Endothelial cell of umbilical vein (primary cell): ENCODE results near the gene ITPR2. TPM values are rescaled to one million over a fixed set of nuclear protein-coding genes. Genes with fewer than 3 reads are reported as not detected.
A peak's percentile ranks its signal among the peaks of the same experiment; 100 is the strongest.

ENCODE experiments used
- BruUV-seq: library from RNA; stranded (reverse); fragments of 400-500 nt; replicated peaks from 2 replicates; lab custom pipeline; 2021; lab: Mats Ljungman, UMichigan
- CTCF ChIA-PET: fragments of 300-600, 350-600 bp; sonication (Branson Sonifier 250); formaldehyde crosslinking; loops from one replicate; lab custom pipeline; 2021; ENCODE audit warnings: antibody characterized with exemption, inconsistent platforms; lab: Charles Lee
- POLR2A ChIA-PET: fragments of 300-600, 350-600 bp; sonication (Branson Sonifier 250); formaldehyde crosslinking; loops from one replicate; lab custom pipeline; 2021; ENCODE audit warnings: antibody characterized with exemption, inconsistent platforms; lab: Charles Lee
- DNase-seq: peaks from one replicate; pipeline ENCODE4 v3.0.0-alpha.2; 2011; ENCODE audit warnings: low read depth, low spot score
- FAIRE-seq: peaks from 2 replicates; lab custom pipeline; 2011; peaks lifted over from hg19 to GRCh38; lab: Jason Lieb, UNC
- H2AFZ ChIP-seq: 2 replicates; pipeline ENCODE4 v1.6.0; 2012; ENCODE audit warnings: low read depth, low read length, control low read depth, inconsistent platforms
- H3K27ac ChIP-seq: 2 replicates; pipeline ENCODE4 v1.5.1; 2011; ENCODE audit warnings: low read depth, mild to moderate bottlenecking, control low read depth, low read length, moderate library complexity; ENCODE audit not compliant: insufficient read depth
- H3K27me3 ChIP-seq, 2 experiments: 2 replicates each; pipeline versions ENCODE4 v1.6.0 to v1.6.1; 2011; ENCODE audit warnings: low read length in 2 of 2, mixed read lengths in 1 of 2; ENCODE audit not compliant: control insufficient read depth in 2 of 2, insufficient read depth in 2 of 2
- H3K36me3 ChIP-seq, 2 experiments: 2 replicates in 1 of 2; 3 replicates in 1 of 2; pipeline ENCODE4 v1.5.1; 2011; ENCODE audit warnings: low read length in 2 of 2, mild to moderate bottlenecking in 1 of 2, moderate library complexity in 1 of 2; ENCODE audit not compliant: control insufficient read depth in 2 of 2, insufficient read depth in 2 of 2; ENCODE audit errors: extremely low read depth in 1 of 2
- H3K4me1 ChIP-seq: 3 replicates; pipeline ENCODE4 v1.5.1; 2011; ENCODE audit warnings: mild to moderate bottlenecking, low read length; ENCODE audit not compliant: control insufficient read depth, insufficient read depth; ENCODE audit errors: extremely low read depth
- H3K4me2 ChIP-seq: 2 replicates; pipeline ENCODE4 v1.6.1; 2011; ENCODE audit warnings: low read length, control low read depth, mixed read lengths; ENCODE audit not compliant: insufficient read depth
- H3K4me3 ChIP-seq, 3 experiments: fragments of 200-600 bp in 1 of 3; sonication (generic), shearing (Covaris generic) in 1 of 3; replicated peaks in 1 of 3; 2 replicates each; pipeline ENCODE4 v1.5.1; 2011 to 2016; ENCODE audit warnings: control low read depth in 3 of 3, low read length in 3 of 3, mild to moderate bottlenecking in 2 of 3, inconsistent platforms in 1 of 3, low read depth in 1 of 3, moderate library complexity in 1 of 3; ENCODE audit not compliant: insufficient read depth in 1 of 3
- H3K79me2 ChIP-seq: 2 replicates; pipeline ENCODE4 v1.6.0; 2012; ENCODE audit warnings: low read length, inconsistent platforms; ENCODE audit not compliant: control insufficient read depth, insufficient read depth
- H3K9ac ChIP-seq: replicated peaks from 2 replicates; pipeline ENCODE3; 2011; ENCODE audit warnings: low read length, control low read depth; ENCODE audit not compliant: insufficient read depth; ENCODE audit errors: extremely low read depth
- H3K9me1 ChIP-seq: replicated peaks from 3 replicates; pipeline ENCODE4 v1.6.0; 2011; ENCODE audit warnings: mild to moderate bottlenecking, low read length; ENCODE audit not compliant: control insufficient read depth, insufficient read depth; ENCODE audit errors: extremely low read depth
- H3K9me3 ChIP-seq: replicated peaks from 2 replicates; pipeline ENCODE4 v1.5.1; 2012; ENCODE audit warnings: low read length, inconsistent platforms; ENCODE audit not compliant: control insufficient read depth, insufficient read depth
- H4K20me1 ChIP-seq: replicated peaks from 2 replicates; pipeline ENCODE3; 2011; ENCODE audit warnings: mild to moderate bottlenecking, low read length; ENCODE audit not compliant: control insufficient read depth, insufficient read depth; ENCODE audit errors: extremely low read depth
- CTCF ChIP-seq, 2 donors: IDR thresholded peaks; 1 replicate in 1 of 2; 2 replicates in 1 of 2; pipeline ENCODE4 v1.5.1; 2011; ENCODE audit warnings: low read length in 2 of 2, mild to moderate bottlenecking in 2 of 2, moderate library complexity in 2 of 2, control low read depth in 1 of 2, inconsistent platforms in 1 of 2, low read depth in 1 of 2; ENCODE audit not compliant: insufficient read depth in 1 of 2; ENCODE audit errors: extremely low read depth in 1 of 2
- EZH2 ChIP-seq: IDR thresholded peaks from 2 replicates; pipeline ENCODE4 v1.6.1; 2012; ENCODE audit warnings: borderline replicate concordance, low read depth, mild to moderate bottlenecking, moderate library complexity, low read length, inconsistent platforms; ENCODE audit not compliant: severe bottlenecking
- FOS ChIP-seq: IDR thresholded peaks from 2 replicates; pipeline ENCODE4 v1.6.1; 2011; ENCODE audit warnings: mild to moderate bottlenecking, low read length, moderate library complexity, borderline replicate concordance; ENCODE audit not compliant: insufficient read depth
- GATA2 ChIP-seq: IDR thresholded peaks from 2 replicates; pipeline ENCODE4 v1.7.0; 2011; ENCODE audit warnings: low read depth, mild to moderate bottlenecking, moderate library complexity, mixed read lengths, low read length; ENCODE audit not compliant: insufficient read length, insufficient read depth
- JUN ChIP-seq: IDR thresholded peaks from 2 replicates; pipeline ENCODE4 v1.6.1; 2011; ENCODE audit warnings: borderline replicate concordance, low read depth; ENCODE audit not compliant: insufficient read length, insufficient read depth
- MAX ChIP-seq: IDR thresholded peaks from 2 replicates; pipeline ENCODE4 v1.6.1; 2011; ENCODE audit not compliant: insufficient read depth, insufficient read length
- MYC ChIP-seq: IDR thresholded peaks from one replicate; pipeline ENCODE4 v1.6.1; 2011; ENCODE audit warnings: mild to moderate bottlenecking, low read depth, low read length
- POLR2A ChIP-seq: IDR thresholded peaks from 2 replicates; pipeline ENCODE4 v1.6.1; 2012; ENCODE audit warnings: low read depth, mild to moderate bottlenecking, control low read depth, low read length
- POLR2AphosphoS5 ChIP-seq: IDR thresholded peaks from 2 replicates; pipeline ENCODE4 v1.6.1; 2012; ENCODE audit warnings: low read depth, mild to moderate bottlenecking, control low read depth, low read length, moderate library complexity; ENCODE audit not compliant: insufficient read depth
- dilution Hi-C: fragments of 300-500 bp; cut with MboI; formaldehyde crosslinking; loops from one replicate; pipeline ENCODE4 v1.15.0; 2019; ENCODE audit warnings: low sequenced_read_pairs; ENCODE audit not compliant: extremely low pct_ligation_motif_present
- intact Hi-C: fragments of 100-400 bp; cut with micrococcal nuclease; formaldehyde crosslinking; loops from one replicate; pipeline ENCODE4 v1.10.0; 2022
- polyA plus RNA-seq, 4 experiments: library from polyadenylated mRNA; depleted of rRNA in 3 of 4; stranded (reverse) in 3 of 4; unstranded in 1 of 4; fragments of >200 nt; gene quantifications; 2 replicates each; pipeline versions ENCODE4 v1.2.1 to v1.2.3, GENCODE V29; 2011 to 2012; ENCODE audit warnings: missing spikeins in 1 of 4
- total RNA-seq: library from RNA; stranded (reverse); gene quantifications from 2 replicates; pipeline ENCODE4 v1.2.3, GENCODE V29; 2021

The ITPR2 gene
- total and polyA plus RNA-seq, 2 donors (not counting 3 experiments of a cell fraction or from before 2014, with no cell fraction given), result 16.2 to 86.8 TPM

GRCh38 chr12:26813812-26814211, 19.2 kb downstream of the ITPR2 start:
- Histone ChIP-seq H2AFZ (no peak overlapping the region), H3K9me1 (no peaks in the 10 kb centered on the region), H3K27ac (no peak overlapping the region), H3K9ac (no peak overlapping the region), H4K20me1 (peaks cover 2% of the 10 kb centered on the region), H3K36me3 (peaks cover 0 to 4% of the 10 kb centered on the region in 2 experiments), H3K4me3 (no peak overlapping the region), H3K9me3 (no peaks in the 10 kb centered on the region), H3K4me1 (no peaks in the 10 kb centered on the region), H3K27me3 (no peaks in the 10 kb centered on the region), H3K4me2 (no peak overlapping the region), H3K79me2 (peaks cover 15% of the 10 kb centered on the region)
- no peak for TF ChIP-seq CTCF (IDR thresholded peaks at IDR 0.05; ENCODE audit: extremely low read depth in 1 of 2, insufficient read depth in 1 of 2, low read depth in 1 of 2, low read length in 2 of 2)
- no peak for TF ChIP-seq GATA2
- no peak for TF ChIP-seq EZH2
- no peak for TF ChIP-seq MYC
- no peak for TF ChIP-seq POLR2A
- no peak for TF ChIP-seq FOS
- TF ChIP-seq JUN, result no peak
- TF ChIP-seq POLR2AphosphoS5, result no peak
- TF ChIP-seq MAX, result no peak
- FAIRE-seq, result peak; percentile 12
- dilution Hi-C loops, result no loop called here
- CTCF ChIA-PET, result interaction anchor here (0.8 to 1.9 kb wide), 4 partner anchors 8 to 112 kb away, joined by 3 to 8 read pairs (median 4); partner anchors contain the start of gene ITPR2
- POLR2A ChIA-PET, result no interaction called here
- DNase-seq, result no peak
- intact Hi-C loops, result no loop called here
- BruUV-seq, result no TSS peak
